ENCODE results near the gene TPM1.
A peak's percentile ranks its signal among the peaks of the same experiment; 100 is the strongest.

Gene TPM1

DNA sequence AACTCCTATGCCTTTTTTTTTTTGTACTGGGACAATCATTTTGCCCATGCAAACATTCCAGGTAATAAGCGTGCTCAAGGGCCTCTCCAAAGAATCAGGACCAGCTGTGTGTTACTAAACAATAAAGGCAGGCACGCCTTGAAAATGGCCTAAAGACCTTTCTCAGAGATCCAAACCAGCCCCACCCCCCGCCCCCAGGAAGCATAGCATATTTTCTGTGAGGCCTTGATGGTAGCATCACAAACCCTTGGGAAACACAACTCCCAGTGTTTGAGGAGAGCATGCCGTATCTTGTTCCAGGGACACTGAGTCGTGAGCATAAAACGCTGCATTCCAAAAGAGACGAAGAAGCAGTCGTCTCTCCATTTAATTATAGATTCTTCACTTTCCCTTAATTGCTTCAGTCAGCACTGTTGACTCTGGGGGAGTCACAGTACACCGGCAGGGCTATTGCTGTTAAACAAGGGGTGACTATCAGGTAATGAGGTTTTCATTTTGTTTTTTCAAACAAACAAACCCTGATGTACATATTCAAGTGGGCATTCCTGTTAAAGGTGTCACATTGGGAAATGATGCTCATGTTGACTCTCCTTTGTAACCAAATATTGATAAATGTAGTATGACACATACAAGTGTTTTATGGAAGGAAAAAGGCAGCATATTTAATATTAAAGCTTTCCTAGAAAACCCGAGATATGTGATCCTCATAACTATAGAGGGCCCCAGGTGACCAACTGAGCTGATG lies 4.4 kb upstream of the TPM1 start:
- Histone ChIP-seq H3K36me3 (ENCODE audit: control insufficient read depth, insufficient read depth, low read length) (no peaks in the 10 kb centered on the region), H3K9ac (ENCODE audit: low read length) (no peak overlapping the region), H3K27ac (ENCODE audit: low read depth, low read length) (no peak overlapping the region), H3K4me3 (ENCODE audit: low read length) (no peak overlapping the region), H3K27me3 (ENCODE audit: control insufficient read depth, insufficient read depth, low read length) (peaks cover 2% of the 10 kb centered on the region), H3K4me1 (ENCODE audit: control insufficient read depth, insufficient read depth, low read length) (peaks cover 8% of the 10 kb centered on the region)

DNA sequence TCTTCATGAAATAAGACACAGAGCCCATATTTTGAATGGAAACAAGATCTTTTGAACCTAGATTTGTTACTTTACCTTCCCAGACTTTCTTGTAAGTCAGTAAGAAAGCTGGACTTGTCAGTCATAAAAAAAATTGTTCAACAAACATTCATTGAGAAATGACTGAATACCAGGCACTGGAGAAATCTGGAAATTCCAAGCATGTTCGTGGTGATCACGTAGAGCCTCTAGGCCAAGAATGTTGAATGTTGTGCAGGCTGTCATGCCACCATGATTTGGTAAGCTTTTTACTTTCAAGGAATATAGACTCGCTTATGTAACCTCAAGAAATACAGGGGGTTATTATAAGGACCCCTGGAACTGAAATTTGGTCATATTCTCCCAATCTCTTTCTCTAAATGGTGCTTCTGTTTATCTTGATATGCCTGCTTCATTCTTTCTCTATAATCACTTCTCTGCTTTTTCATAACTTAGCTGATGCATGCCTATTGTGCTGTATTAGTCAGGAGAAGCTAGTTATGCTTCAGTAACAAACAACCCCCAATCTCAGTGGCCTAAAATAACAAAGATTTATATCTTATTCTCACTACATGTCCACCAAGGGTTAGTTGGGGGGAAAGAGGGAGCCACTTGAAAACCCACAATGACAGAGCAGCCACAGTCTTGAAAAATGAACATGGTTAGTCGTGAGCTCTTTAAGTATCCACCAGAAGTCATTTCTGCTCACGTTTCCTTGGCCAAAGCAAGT lies 3.4 kb upstream of the TPM1 start:
- Histone ChIP-seq H3K9ac (ENCODE audit: low read length) (no peak overlapping the region), H3K27me3 (ENCODE audit: control insufficient read depth, insufficient read depth, low read length) (peaks cover 4% of the 10 kb centered on the region), H3K27ac (ENCODE audit: low read depth, low read length) (no peak overlapping the region), H3K4me3 (ENCODE audit: low read length) (no peak overlapping the region), H3K4me1 (ENCODE audit: control insufficient read depth, insufficient read depth, low read length) (peaks cover 8% of the 10 kb centered on the region), H3K36me3 (ENCODE audit: control insufficient read depth, insufficient read depth, low read length) (peaks cover 5% of the 10 kb centered on the region)

DNA sequence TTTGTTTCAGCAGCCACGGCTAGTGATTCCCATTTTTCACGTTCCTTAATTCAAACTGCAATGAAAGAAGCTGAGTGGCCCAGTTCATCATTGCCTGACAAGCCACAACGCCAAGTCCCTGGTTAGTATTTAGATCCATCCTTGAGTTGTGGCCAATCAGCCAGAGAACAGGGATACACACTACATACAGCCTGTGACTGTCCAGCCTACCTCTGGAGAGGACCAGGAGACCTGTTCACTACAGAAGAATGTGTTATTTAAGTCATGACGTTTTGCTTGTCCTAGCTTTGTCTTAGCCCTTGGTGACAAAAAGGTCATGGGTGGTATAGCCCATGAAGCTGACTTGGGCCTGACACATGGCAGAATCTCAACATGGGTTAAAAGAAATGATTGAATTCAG lies 2.7 kb upstream of the TPM1 start:
- Histone ChIP-seq H3K27me3 (ENCODE audit: control insufficient read depth, insufficient read depth, low read length) (peaks cover 6% of the 10 kb centered on the region), H3K27ac (ENCODE audit: low read depth, low read length) (no peak overlapping the region), H3K36me3 (ENCODE audit: control insufficient read depth, insufficient read depth, low read length) (peaks cover 10% of the 10 kb centered on the region), H3K9ac (ENCODE audit: low read length) (no peak overlapping the region), H3K4me1 (ENCODE audit: control insufficient read depth, insufficient read depth, low read length) (peaks cover 8% of the 10 kb centered on the region), H3K4me3 (ENCODE audit: low read length) (no peak overlapping the region)

DNA sequence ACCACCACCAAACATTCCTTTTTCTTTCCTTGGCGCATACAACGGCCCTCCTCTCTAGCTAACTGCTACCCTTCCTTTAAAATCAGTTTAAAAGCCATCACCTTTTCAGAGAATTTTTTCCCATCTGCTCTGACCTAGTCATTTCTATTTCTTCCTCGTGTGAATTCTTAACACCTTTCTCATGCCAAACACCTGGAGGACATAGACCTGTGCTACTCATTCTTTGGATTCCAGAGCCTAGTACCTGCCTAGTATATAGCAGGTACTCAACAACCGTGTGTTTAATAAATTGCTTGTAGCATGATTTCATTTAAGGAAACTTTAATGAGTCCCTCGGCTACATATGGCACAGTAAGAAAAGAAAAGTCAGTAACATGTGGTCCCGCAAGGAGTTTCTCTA lies 2.0 kb upstream of the TPM1 start:
- Histone ChIP-seq H3K9ac (ENCODE audit: low read length) (no peak overlapping the region), H3K27me3 (ENCODE audit: control insufficient read depth, insufficient read depth, low read length) (peaks cover 6% of the 10 kb centered on the region), H3K4me1 (ENCODE audit: control insufficient read depth, insufficient read depth, low read length) (peaks cover 8% of the 10 kb centered on the region), H3K4me3 (ENCODE audit: low read length) (peak overlapping the region; percentile 42), H3K36me3 (ENCODE audit: control insufficient read depth, insufficient read depth, low read length) (peaks cover 10% of the 10 kb centered on the region), H3K27ac (ENCODE audit: low read depth, low read length) (peak overlapping the region; percentile 97)

GRCh38 chr15:63040954-63041353 lies 1.6 kb upstream of the TPM1 start:
- Histone ChIP-seq H3K27ac (ENCODE audit: low read depth, low read length) (peak overlapping the region; percentile 97), H3K9ac (ENCODE audit: low read length) (no peak overlapping the region), H3K4me3 (ENCODE audit: low read length) (peak overlapping the region; percentile 42), H3K4me1 (ENCODE audit: control insufficient read depth, insufficient read depth, low read length) (peaks cover 8% of the 10 kb centered on the region), H3K36me3 (ENCODE audit: control insufficient read depth, insufficient read depth, low read length) (peaks cover 10% of the 10 kb centered on the region), H3K27me3 (ENCODE audit: control insufficient read depth, insufficient read depth, low read length) (peaks cover 6% of the 10 kb centered on the region)

GRCh38 chr15:63041402-63041973 lies 1.1 kb upstream of the TPM1 start:
- peaks cover 6% of the 10 kb centered on the region for H3K27me3 ChIP-seq (ENCODE audit: control insufficient read depth, insufficient read depth, low read length)
- peak overlapping the region; percentile 86 for H3K4me3 ChIP-seq (ENCODE audit: low read length)
- peak overlapping the region; percentile 3 for H3K9ac ChIP-seq (ENCODE audit: low read length)
- peaks cover 8% of the 10 kb centered on the region for H3K4me1 ChIP-seq (ENCODE audit: control insufficient read depth, insufficient read depth, low read length)
- peak overlapping the region; percentile 97 for H3K27ac ChIP-seq (ENCODE audit: low read depth, low read length)
- H3K36me3 ChIP-seq (ENCODE audit: control insufficient read depth, insufficient read depth, low read length), result peaks cover 10% of the 10 kb centered on the region

DNA sequence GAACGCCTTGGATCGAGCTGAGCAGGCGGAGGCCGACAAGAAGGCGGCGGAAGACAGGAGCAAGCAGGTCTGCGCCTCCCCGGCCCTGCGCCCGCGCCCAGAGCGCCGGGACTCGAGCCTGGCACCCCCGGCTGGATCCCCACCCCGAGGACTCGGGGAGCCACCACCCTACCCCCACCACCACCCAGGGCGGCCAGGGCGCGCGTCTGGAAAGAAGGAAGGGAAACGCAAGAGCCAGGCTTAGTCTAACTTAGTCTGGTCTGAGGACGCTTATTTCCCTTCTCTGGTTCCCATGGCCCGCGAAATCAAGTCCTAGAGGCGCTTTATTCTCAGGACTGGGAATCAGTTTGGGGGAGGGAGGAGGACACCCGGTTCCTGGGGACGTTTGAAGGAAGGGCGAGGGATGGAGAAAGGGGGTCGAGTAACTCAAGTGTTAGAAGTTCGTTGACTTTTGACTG lies 359 bp downstream of the TPM1 start:
- peaks cover 6% of the 10 kb centered on the region for H3K27me3 ChIP-seq (ENCODE audit: control insufficient read depth, insufficient read depth, low read length)
- H3K27ac ChIP-seq (ENCODE audit: low read depth, low read length), result peak overlapping the region; percentile 98
- H3K4me3 ChIP-seq (ENCODE audit: low read length), result peak overlapping the region; percentile 86
- H3K36me3 ChIP-seq (ENCODE audit: control insufficient read depth, insufficient read depth, low read length), result peaks cover 18% of the 10 kb centered on the region
- peaks cover 17% of the 10 kb centered on the region for H3K4me1 ChIP-seq (ENCODE audit: control insufficient read depth, insufficient read depth, low read length)
- H3K9ac ChIP-seq (ENCODE audit: low read length), result peak overlapping the region; percentile 91

GRCh38 chr15:63043335-63044076 lies 959 bp downstream of the TPM1 start:
- Histone ChIP-seq H3K27me3 (ENCODE audit: control insufficient read depth, insufficient read depth, low read length) (peaks cover 6% of the 10 kb centered on the region), H3K4me1 (ENCODE audit: control insufficient read depth, insufficient read depth, low read length) (peaks cover 17% of the 10 kb centered on the region), H3K36me3 (ENCODE audit: control insufficient read depth, insufficient read depth, low read length) (peaks cover 18% of the 10 kb centered on the region), H3K9ac (ENCODE audit: low read length) (peak overlapping the region; percentile 91), H3K4me3 (ENCODE audit: low read length) (peak overlapping the region; percentile 86), H3K27ac (ENCODE audit: low read depth, low read length) (peak overlapping the region; percentile 98)

DNA sequence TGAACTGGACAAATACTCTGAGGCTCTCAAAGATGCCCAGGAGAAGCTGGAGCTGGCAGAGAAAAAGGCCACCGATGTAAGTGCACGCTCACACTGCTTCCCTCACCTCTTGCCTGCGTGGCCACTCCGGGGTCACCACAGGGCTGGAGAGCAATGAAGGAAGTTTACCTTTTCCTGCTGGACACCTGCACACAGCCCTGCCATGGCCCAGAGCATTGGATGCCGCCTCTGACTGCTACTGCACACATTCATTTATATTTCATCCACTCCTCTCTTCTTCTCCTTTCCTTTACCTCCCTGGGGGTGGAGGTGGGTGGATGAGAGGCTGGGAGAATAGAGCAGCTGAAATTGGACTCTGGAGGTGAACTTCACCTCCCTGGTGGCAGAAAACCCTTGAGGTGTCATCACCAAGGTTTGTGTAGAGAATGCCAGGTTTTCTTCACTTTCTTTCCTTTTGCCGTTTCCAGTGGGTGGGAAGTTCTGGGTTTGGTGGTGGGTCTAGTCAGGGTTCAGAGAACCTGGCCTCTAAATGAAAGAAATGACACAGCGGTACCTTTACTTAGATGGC lies 1.6 kb downstream of the TPM1 start:
- Histone ChIP-seq H3K36me3 (ENCODE audit: control insufficient read depth, insufficient read depth, low read length) (peaks cover 18% of the 10 kb centered on the region), H3K27ac (ENCODE audit: low read depth, low read length) (peak overlapping the region; percentile 98), H3K4me1 (ENCODE audit: control insufficient read depth, insufficient read depth, low read length) (peaks cover 19% of the 10 kb centered on the region), H3K4me3 (ENCODE audit: low read length) (peak overlapping the region; percentile 86), H3K27me3 (ENCODE audit: control insufficient read depth, insufficient read depth, low read length) (peaks cover 6% of the 10 kb centered on the region), H3K9ac (ENCODE audit: low read length) (peak overlapping the region; percentile 91)

DNA sequence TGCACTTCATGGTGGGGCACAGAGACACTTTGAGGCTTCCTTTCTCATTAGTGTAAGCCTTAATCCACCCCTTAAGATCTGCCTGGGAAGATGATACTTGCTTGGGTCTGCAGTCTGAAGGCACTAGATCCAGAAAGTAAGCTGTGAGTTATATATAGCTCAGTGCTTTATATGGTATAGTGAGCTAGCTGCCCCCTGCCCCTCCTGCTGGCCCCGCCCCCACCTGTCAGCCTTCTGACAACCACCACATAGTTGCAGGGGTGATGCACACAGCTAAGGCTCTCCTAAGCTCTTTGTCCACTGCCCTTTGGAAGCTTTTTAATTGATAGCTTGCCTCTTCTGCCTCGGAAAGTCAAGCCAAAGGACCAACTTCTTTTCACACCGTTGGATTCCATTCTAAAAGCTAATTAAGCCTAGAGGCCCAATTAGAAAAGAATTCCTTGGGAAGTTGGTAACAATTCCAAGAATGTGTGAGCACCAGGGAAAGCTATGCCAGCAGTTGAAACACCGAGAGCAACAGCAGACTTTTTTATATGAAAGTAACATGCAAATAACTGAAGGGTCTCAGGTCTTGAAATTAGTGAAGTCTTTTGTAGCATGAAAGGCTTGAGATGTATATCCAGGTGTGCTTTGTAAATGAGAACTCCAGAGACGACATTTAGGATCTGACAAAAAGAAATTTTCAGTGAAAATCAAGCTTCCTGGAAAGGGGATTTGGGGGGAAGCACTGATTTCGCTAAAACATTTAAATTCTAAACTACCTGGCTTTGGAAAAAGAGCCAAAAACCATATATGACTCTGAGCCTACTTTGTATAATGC lies 2.3 kb downstream of the TPM1 start:
- Histone ChIP-seq H3K4me3 (ENCODE audit: low read length) (peak overlapping the region; percentile 86), H3K27me3 (ENCODE audit: control insufficient read depth, insufficient read depth, low read length) (peaks cover 6% of the 10 kb centered on the region), H3K36me3 (ENCODE audit: control insufficient read depth, insufficient read depth, low read length) (peaks cover 18% of the 10 kb centered on the region), H3K9ac (ENCODE audit: low read length) (peak overlapping the region; percentile 45), H3K4me1 (ENCODE audit: control insufficient read depth, insufficient read depth, low read length) (peaks cover 25% of the 10 kb centered on the region), H3K27ac (ENCODE audit: low read depth, low read length) (peak overlapping the region; percentile 98)

DNA sequence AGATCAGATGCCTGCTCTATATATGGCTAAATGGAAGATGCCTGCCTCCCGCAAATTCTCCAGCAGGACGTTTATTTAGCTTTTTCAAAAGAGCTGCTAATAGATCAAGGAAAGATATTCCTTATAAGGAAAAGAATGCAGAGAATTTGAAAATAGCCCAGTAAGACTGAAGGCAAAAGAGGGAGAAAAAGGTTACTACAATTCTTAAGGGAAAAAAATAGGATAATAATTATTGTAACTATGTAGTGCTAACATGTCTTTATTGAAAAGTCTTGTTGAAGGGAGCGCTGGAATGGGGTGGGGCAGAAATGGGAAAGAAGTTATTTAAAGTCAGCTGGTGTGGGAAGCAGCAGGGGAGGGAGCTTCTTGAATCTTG lies 2.9 kb downstream of the TPM1 start:
- peaks cover 6% of the 10 kb centered on the region for H3K27me3 ChIP-seq (ENCODE audit: control insufficient read depth, insufficient read depth, low read length)
- H3K4me1 ChIP-seq (ENCODE audit: control insufficient read depth, insufficient read depth, low read length), result peaks cover 31% of the 10 kb centered on the region
- peak overlapping the region; percentile 98 for H3K27ac ChIP-seq (ENCODE audit: low read depth, low read length)
- H3K9ac ChIP-seq (ENCODE audit: low read length), result peak overlapping the region; percentile 5
- H3K36me3 ChIP-seq (ENCODE audit: control insufficient read depth, insufficient read depth, low read length), result peaks cover 18% of the 10 kb centered on the region
- H3K4me3 ChIP-seq (ENCODE audit: low read length), result peak overlapping the region; percentile 86
